ENCODE measurements around the gene MYNN. TPM values are rescaled to one million over a fixed set of nuclear protein-coding genes. Genes with fewer than 3 reads are reported as not detected.

MYNN gene
- total and polyA plus RNA-seq, 9 of the 15 experiments (the other 6 are each of a cell fraction or from before 2014, with no cell fraction given): 10.4 to 35.7 (median 21.3) TPM

DNA sequence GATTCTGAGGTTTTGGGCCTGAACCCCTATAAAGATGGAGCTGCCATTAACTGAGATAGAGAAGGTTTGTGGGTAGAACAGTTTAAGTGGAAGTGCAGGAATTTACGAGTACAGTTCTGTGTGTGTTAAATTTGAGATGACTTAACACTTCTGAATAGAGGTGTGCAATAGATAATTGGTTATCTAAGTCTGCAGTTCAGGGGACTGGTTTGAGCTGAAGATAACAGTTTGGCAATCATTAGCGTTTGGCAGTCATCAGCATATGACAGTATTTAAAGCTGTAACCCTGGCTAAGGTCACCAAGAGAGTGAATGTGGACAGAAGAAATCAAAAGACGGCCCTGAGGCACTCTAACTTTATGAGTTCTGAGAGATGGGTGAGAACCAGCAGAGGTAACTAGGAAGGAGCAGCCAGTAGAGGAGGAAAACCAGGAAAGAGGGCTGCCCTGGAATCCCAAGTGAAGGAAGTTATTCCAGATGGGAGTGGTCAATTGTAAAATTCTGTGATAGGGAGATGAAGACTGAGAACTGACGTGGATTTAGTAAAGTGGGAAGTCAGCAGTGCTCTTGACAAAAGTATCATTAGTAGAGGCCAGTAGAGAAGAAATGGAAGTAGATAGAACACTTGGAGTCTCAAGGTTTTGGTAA is 8.1 kb downstream of the MYNN start (continued):
- TF ChIP-seq ASH1L (IDR thresholded peaks at IDR 0.05; ENCODE audit: borderline replicate concordance, low read depth, partially characterized antibody) (no peak), YY1 (IDR thresholded peaks at IDR 0.05; ENCODE audit: borderline replicate concordance in 1 of 3, control insufficient read depth in 1 of 3, extremely low read depth in 1 of 3, insufficient read depth in 3 of 3, insufficient read length in 1 of 3, insufficient replicate concordance in 2 of 3, low read depth in 1 of 3, low read length in 2 of 3) (no peak), HMG20A (CRISPR knock-in tag; conservative IDR thresholded peaks at IDR 0.05) (no peak), SMARCA5 (IDR thresholded peaks at IDR 0.05) (no peak)
- TF ChIP-seq, protein P1, sequence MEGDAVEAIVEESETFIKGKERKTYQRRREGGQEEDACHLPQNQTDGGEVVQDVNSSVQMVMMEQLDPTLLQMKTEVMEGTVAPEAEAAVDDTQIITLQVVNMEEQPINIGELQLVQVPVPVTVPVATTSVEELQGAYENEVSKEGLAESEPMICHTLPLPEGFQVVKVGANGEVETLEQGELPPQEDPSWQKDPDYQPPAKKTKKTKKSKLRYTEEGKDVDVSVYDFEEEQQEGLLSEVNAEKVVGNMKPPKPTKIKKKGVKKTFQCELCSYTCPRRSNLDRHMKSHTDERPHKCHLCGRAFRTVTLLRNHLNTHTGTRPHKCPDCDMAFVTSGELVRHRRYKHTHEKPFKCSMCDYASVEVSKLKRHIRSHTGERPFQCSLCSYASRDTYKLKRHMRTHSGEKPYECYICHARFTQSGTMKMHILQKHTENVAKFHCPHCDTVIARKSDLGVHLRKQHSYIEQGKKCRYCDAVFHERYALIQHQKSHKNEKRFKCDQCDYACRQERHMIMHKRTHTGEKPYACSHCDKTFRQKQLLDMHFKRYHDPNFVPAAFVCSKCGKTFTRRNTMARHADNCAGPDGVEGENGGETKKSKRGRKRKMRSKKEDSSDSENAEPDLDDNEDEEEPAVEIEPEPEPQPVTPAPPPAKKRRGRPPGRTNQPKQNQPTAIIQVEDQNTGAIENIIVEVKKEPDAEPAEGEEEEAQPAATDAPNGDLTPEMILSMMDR (IDR thresholded peaks at IDR 0.05 in 2 of 3, conservative IDR thresholded peaks at IDR 0.05 in 1 of 3; ENCODE audit: insufficient read depth in 2 of 3, low read depth in 1 of 3, low read length in 3 of 3): no peak

DNA sequence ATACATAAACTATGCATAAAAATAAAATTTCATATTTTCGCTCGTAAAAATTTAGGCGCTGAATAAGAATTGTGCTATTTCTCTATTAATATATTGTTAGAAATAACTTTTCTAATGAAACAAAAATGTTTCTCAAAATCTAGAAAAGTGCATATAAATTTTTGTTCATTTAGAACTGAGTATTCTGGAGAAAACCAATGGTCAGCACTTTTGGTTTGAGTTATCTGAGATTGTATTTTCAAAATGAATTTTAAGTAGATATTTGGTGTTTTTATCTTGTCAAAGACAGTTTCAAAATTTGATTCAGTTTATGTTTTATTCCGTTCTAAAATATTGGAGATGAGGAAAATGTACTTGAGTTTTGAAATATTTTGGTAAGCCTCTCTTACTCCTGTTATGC is 13.9 kb downstream of the MYNN start:
- DNase-seq (ENCODE audit: extremely low read depth in 1 of 4, low spot score in 3 of 4): no peak
- peaks cover 83% of the 10 kb centered on the region for H3K36me3 ChIP-seq (ENCODE audit: control insufficient read depth, insufficient read depth, low read length)
- H3K27me3 ChIP-seq (ENCODE audit: control insufficient read depth in 2 of 2, insufficient read depth in 2 of 2, low read length in 2 of 2): no peaks in the 10 kb centered on the region
- WGBS (ENCODE audit: insufficient coverage, low coverage, missing lambda C conversion rate): 93% methylated on average over 4 of the region's 4 CpGs
- H3K79me2 ChIP-seq (ENCODE audit: control insufficient read depth, insufficient read depth, low read length): no peaks in the 10 kb centered on the region
- no peak overlapping the region for H3K27ac ChIP-seq (ENCODE audit: extremely low read depth, low read depth, low read length)
- no peak overlapping the region for H3K9ac ChIP-seq (ENCODE audit: insufficient read depth in 1 of 2, low read depth in 2 of 2, low read length in 2 of 2)
- BruUV-seq (replicated peaks): no TSS peak
- H4K20me1 ChIP-seq (replicated peaks; ENCODE audit: control insufficient read depth, insufficient read depth, low read length): no peaks in the 10 kb centered on the region
- H2AFZ ChIP-seq (ENCODE audit: low read depth, low read length): no peak overlapping the region
- no peak overlapping the region for H3K4me2 ChIP-seq (ENCODE audit: insufficient read depth, low read length)
- no peak for FAIRE-seq
- no peaks in the 10 kb centered on the region for H3K9me1 ChIP-seq (ENCODE audit: control insufficient read depth, insufficient read depth, low read length)
- H3K4me1 ChIP-seq (replicated peaks in 1 of 2; ENCODE audit: control insufficient read depth in 2 of 2, insufficient read depth in 2 of 2, low read length in 2 of 2): no peaks in the 10 kb centered on the region; a peak in 1 of 5 replicates
- ATAC-seq: no peak
- H3K9me3 ChIP-seq (replicated peaks; ENCODE audit: control insufficient read depth, insufficient read depth, low read depth, low read length): no peaks in the 10 kb centered on the region
- intact Hi-C loops (cut with micrococcal nuclease) (no loop called here), in situ Hi-C loops (cut with MboI) (no loop called here)
- H3K4me3 ChIP-seq: no peak overlapping the region
- ChIA-PET CTCF (ENCODE audit: low intra/inter-chr PET ratio) (interaction anchor here (0.5 kb wide), 1 partner anchor 957 kb away, joined by 3 read pairs; no protein-coding TSS in a partner anchor), POLR2A (no interaction called here)
- TF ChIP-seq MAZ (CRISPR knock-in tag; conservative IDR thresholded peaks at IDR 0.05 in 1 of 2, IDR thresholded peaks at IDR 0.05 in 1 of 2): no peak
- TF ChIP-seq C11orf30 (IDR thresholded peaks at IDR 0.05; ENCODE audit: low read depth): peak; percentile 70
- 0 out of 2 replicates have a peak, but pooled peaks have one; percentile 27 for TF ChIP-seq MAFG (tag; conservative IDR thresholded peaks at IDR 0.05)
- TF ChIP-seq NRF1 (conservative IDR thresholded peaks at IDR 0.05 in 1 of 2, IDR thresholded peaks at IDR 0.05 in 1 of 2): no peak
- no peak for TF ChIP-seq PCBP1 (IDR thresholded peaks at IDR 0.05; ENCODE audit: low read depth, low read length, poor library complexity, severe bottlenecking)
- TF ChIP-seq PYGO2 (tag; IDR thresholded peaks at IDR 0.05): no peak
- TF ChIP-seq MAFF (IDR thresholded peaks at IDR 0.05; ENCODE audit: low read length): peak; percentile 59
- no peak for TF ChIP-seq RBFOX2 (IDR thresholded peaks at IDR 0.05; ENCODE audit: low read depth, low read length)
- no peak for TF ChIP-seq NR4A1 (CRISPR knock-in tag; IDR thresholded peaks at IDR 0.05)
- no peak for TF ChIP-seq NR4A1 (tag; IDR thresholded peaks at IDR 0.05)
- peak; percentile 58; the same call in 1 of the 2 replicates for TF ChIP-seq MAFK (IDR thresholded peaks at IDR 0.05; ENCODE audit: low read length)
- peak; percentile 85 for TF ChIP-seq ZNF316 (IDR thresholded peaks at IDR 0.05)

Measured in K562 (cell line).